Caco-2 (cell line): ENCODE measurements around the gene SLC12A7. TPM values are rescaled to one million over a fixed set of nuclear protein-coding genes. Genes with fewer than 3 reads are reported as not detected.

Experiments
- BruUV-seq: library from RNA; stranded (reverse); fragments of 400-500 nt; replicated peaks from 2 replicates; lab custom pipeline; 2021; lab: Mats Ljungman, UMichigan
- CTCF ChIA-PET: fragments of 300-600 bp; sonication (Branson Sonifier 250); formaldehyde crosslinking; loops from one replicate; lab custom pipeline; 2022; ENCODE audit warnings: antibody characterized with exemption; lab: Charles Lee
- POLR2A ChIA-PET: fragments of 300-600 bp; sonication (Branson Sonifier 250); formaldehyde crosslinking; loops from one replicate; lab custom pipeline; 2022; ENCODE audit warnings: antibody characterized with exemption; lab: Charles Lee
- DNase-seq, 2 experiments: peaks; one replicate each; pipeline versions ENCODE4 v3.0.0 to v3.0.0-alpha.2; 2020 to 2022
- H3K27me3 ChIP-seq: replicated peaks from 2 replicates; pipeline ENCODE4 v1.6.0; 2011; ENCODE audit warnings: low read length; ENCODE audit not compliant: control insufficient read depth, insufficient read depth
- H3K36me3 ChIP-seq: 2 replicates; pipeline ENCODE4 v1.5.1; 2011; ENCODE audit warnings: low read length; ENCODE audit not compliant: control insufficient read depth, insufficient read depth
- H3K4me1 ChIP-seq: fragments of 250-450 bp; sonication (Bioruptor Pico); 2 replicates; pipeline ENCODE4 v1.5.1; 2020; ENCODE audit warnings: mild to moderate bottlenecking
- H3K4me3 ChIP-seq: 2 replicates; pipeline ENCODE4 v1.5.1; 2011; ENCODE audit warnings: low read depth, mild to moderate bottlenecking, control low read depth, low read length
- H3K9me3 ChIP-seq: fragments of 250-450 bp; sonication (Bioruptor Pico); 2 replicates; pipeline ENCODE4 v1.5.1; 2020; ENCODE audit warnings: mild to moderate bottlenecking, moderate library complexity
- H3K27ac Mint-ChIP-seq: one replicate; pipeline ENCODE4 v1.8.0; 2022; ENCODE audit warnings: mixed read lengths; ENCODE audit not compliant: unreplicated experiment
- H3K27me3 Mint-ChIP-seq: one replicate; pipeline ENCODE4 v1.8.0; 2022; ENCODE audit warnings: mixed read lengths; ENCODE audit not compliant: insufficient read depth, unreplicated experiment
- H3K36me3 Mint-ChIP-seq: one replicate; pipeline ENCODE4 v1.8.0; 2022; ENCODE audit warnings: mild to moderate bottlenecking, mixed read lengths; ENCODE audit not compliant: insufficient read depth, unreplicated experiment
- H3K4me1 Mint-ChIP-seq: one replicate; pipeline ENCODE4 v1.8.0; 2022; ENCODE audit warnings: low read depth, mixed read lengths; ENCODE audit not compliant: unreplicated experiment
- H3K4me3 Mint-ChIP-seq: one replicate; pipeline ENCODE4 v1.8.0; 2022; ENCODE audit warnings: mild to moderate bottlenecking, moderate library complexity, mixed read lengths; ENCODE audit not compliant: unreplicated experiment
- H3K9me3 Mint-ChIP-seq: one replicate; pipeline ENCODE4 v1.8.0; 2022; ENCODE audit warnings: mixed read lengths; ENCODE audit not compliant: unreplicated experiment
- intact Hi-C: fragments of 100-400 bp; cut with micrococcal nuclease; formaldehyde crosslinking; loops from one replicate; pipeline ENCODE4 v1.10.0; 2022; ENCODE audit not compliant: unreplicated experiment
- total RNA-seq: library from RNA; stranded (reverse); gene quantifications from 2 replicates; pipeline ENCODE4 v1.2.3, GENCODE V29; 2022
- TF ChIP-seq, protein P1 (sequence below), 2 experiments: fragments of 200-600 bp in 1 of 2; IDR thresholded peaks; 1 replicate in 1 of 2; 2 replicates in 1 of 2; pipeline versions ENCODE4 v1.5.1 to v1.8.0; 2011 to 2022; ENCODE audit warnings: antibody characterized with exemption in 1 of 2, control low read depth in 1 of 2, inconsistent platforms in 1 of 2, low read depth in 1 of 2, low read length in 1 of 2, mild to moderate bottlenecking in 1 of 2, moderate library complexity in 1 of 2; ENCODE audit not compliant: insufficient read depth in 1 of 2, severe bottlenecking in 1 of 2, unreplicated experiment in 1 of 2

The SLC12A7 gene
- total RNA-seq, 1 experiment from 2014 or later = 41.7 TPM

- CTCF ChIA-PET = no interaction called here
- Histone ChIP-seq H3K36me3 (no peaks in the 10 kb centered on the region), H3K27me3 (no peaks in the 10 kb centered on the region), H3K9me3 (no peaks in the 10 kb centered on the region), H3K4me1 (no peaks in the 10 kb centered on the region), H3K4me3 (no peak overlapping the region)
- Mint-ChIP-seq H3K27me3 (no peaks in the 10 kb centered on the region), H3K4me3 (no peak overlapping the region), H3K27ac (no peak overlapping the region), H3K36me3 (no peaks in the 10 kb centered on the region), H3K4me1 (peaks cover 13% of the 10 kb centered on the region), H3K9me3 (no peaks in the 10 kb centered on the region)
- no TSS peak for BruUV-seq
- intact Hi-C loops = no loop called here
- no peak for DNase-seq
- TF ChIP-seq, protein P1, sequence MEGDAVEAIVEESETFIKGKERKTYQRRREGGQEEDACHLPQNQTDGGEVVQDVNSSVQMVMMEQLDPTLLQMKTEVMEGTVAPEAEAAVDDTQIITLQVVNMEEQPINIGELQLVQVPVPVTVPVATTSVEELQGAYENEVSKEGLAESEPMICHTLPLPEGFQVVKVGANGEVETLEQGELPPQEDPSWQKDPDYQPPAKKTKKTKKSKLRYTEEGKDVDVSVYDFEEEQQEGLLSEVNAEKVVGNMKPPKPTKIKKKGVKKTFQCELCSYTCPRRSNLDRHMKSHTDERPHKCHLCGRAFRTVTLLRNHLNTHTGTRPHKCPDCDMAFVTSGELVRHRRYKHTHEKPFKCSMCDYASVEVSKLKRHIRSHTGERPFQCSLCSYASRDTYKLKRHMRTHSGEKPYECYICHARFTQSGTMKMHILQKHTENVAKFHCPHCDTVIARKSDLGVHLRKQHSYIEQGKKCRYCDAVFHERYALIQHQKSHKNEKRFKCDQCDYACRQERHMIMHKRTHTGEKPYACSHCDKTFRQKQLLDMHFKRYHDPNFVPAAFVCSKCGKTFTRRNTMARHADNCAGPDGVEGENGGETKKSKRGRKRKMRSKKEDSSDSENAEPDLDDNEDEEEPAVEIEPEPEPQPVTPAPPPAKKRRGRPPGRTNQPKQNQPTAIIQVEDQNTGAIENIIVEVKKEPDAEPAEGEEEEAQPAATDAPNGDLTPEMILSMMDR (IDR thresholded peaks at IDR 0.05; ENCODE audit: insufficient read depth in 1 of 2, low read depth in 1 of 2, low read length in 1 of 2, severe bottlenecking in 1 of 2, unreplicated experiment in 1 of 2) = no peak
- POLR2A ChIA-PET = no interaction called here
Measured at GRCh38 chr5:1144089-1144488, 32.2 kb upstream of the SLC12A7 start.

GRCh38 chr5:1143670-1143951, 31.7 kb upstream of the SLC12A7 start:
- Histone ChIP-seq H3K9me3 (no peaks in the 10 kb centered on the region), H3K4me1 (peaks cover under 1% of the 10 kb centered on the region; the same call in 1 of the 2 replicates), H3K36me3 (no peaks in the 10 kb centered on the region), H3K4me3 (no peak overlapping the region), H3K27me3 (no peaks in the 10 kb centered on the region)
- DNase-seq = no peak
- intact Hi-C loops = no loop called here
- ChIA-PET POLR2A (no interaction called here), CTCF (interaction anchor here (0.5 kb wide), 1 partner anchor 18 kb away, joined by 4 read pairs; no protein-coding TSS in a partner anchor)
- H3K27me3 Mint-ChIP-seq = no peaks in the 10 kb centered on the region
- BruUV-seq = no TSS peak
- TF ChIP-seq, protein P1 (IDR thresholded peaks at IDR 0.05; ENCODE audit: insufficient read depth in 1 of 2, low read depth in 1 of 2, low read length in 1 of 2, severe bottlenecking in 1 of 2, unreplicated experiment in 1 of 2) = no peak
- no peaks in the 10 kb centered on the region for H3K36me3 Mint-ChIP-seq
- H3K4me3 Mint-ChIP-seq = no peak overlapping the region
- H3K27ac Mint-ChIP-seq = no peak overlapping the region
- H3K9me3 Mint-ChIP-seq = no peaks in the 10 kb centered on the region
- H3K4me1 Mint-ChIP-seq = peaks cover 13% of the 10 kb centered on the region

GRCh38 chr5:1142886-1143669, 31.2 kb upstream of the SLC12A7 start:
- ChIA-PET POLR2A (no interaction called here), CTCF (interaction anchor here (0.5 kb wide), 1 partner anchor 17 kb away, joined by 4 read pairs; no protein-coding TSS in a partner anchor)
- H3K9me3 Mint-ChIP-seq = no peaks in the 10 kb centered on the region
- Histone ChIP-seq H3K9me3 (no peaks in the 10 kb centered on the region), H3K4me1 (peaks cover 6% of the 10 kb centered on the region; the same call in 1 of the 2 replicates), H3K36me3 (no peaks in the 10 kb centered on the region), H3K27me3 (no peaks in the 10 kb centered on the region), H3K4me3 (no peak overlapping the region)
- no peak overlapping the region for H3K27ac Mint-ChIP-seq
- H3K27me3 Mint-ChIP-seq = no peaks in the 10 kb centered on the region
- BruUV-seq = no TSS peak
- TF ChIP-seq, protein P1 (IDR thresholded peaks at IDR 0.05; ENCODE audit: insufficient read depth in 1 of 2, low read depth in 1 of 2, low read length in 1 of 2, severe bottlenecking in 1 of 2, unreplicated experiment in 1 of 2) = no peak
- peaks cover 13% of the 10 kb centered on the region for H3K4me1 Mint-ChIP-seq
- no peak for DNase-seq
- H3K36me3 Mint-ChIP-seq = no peaks in the 10 kb centered on the region
- intact Hi-C loops = no loop called here
- no peak overlapping the region for H3K4me3 Mint-ChIP-seq
